Stimulated activated CD4-positive, alpha-beta T cell treated with anti-CD3 and anti-CD28 coated beads, TNF-alpha, amount 100 ng/mL, for 24 hours (primary cell): ENCODE results near the gene VAV1.
A peak's percentile ranks its signal among the peaks of the same experiment; 100 is the strongest.
"Not testable (repeated sequence)": the region's sequence is repeated elsewhere in the genome, so short reads cannot be mapped to it uniquely, and the experiment has no call there.

ENCODE experiments used
- DNase-seq, 3 experiments: peaks; one replicate each; pipeline ENCODE4 v3.0.0-alpha.2; 2020; ENCODE audit warnings: low read depth in 3 of 3

Gene VAV1

GRCh38 chr19:6848986-6849385 is 76.5 kb downstream of the VAV1 start:
- no peak for DNase-seq

GRCh38 chr19:6849876-6850275 is 77.4 kb downstream of the VAV1 start:
- no peak for DNase-seq

- no peak for DNase-seq
These were observed 78.9 kb downstream of the VAV1 start for GRCh38 chr19:6851359-6851758.

- DNase-seq = no peak
These were observed 79.5 kb downstream of the VAV1 start for GRCh38 chr19:6852001-6852400.

GRCh38 chr19:6853868-6854267 is 81.4 kb downstream of the VAV1 start:
- DNase-seq = no peak

- DNase-seq = no peak
These were observed 82.2 kb downstream of the VAV1 start for GRCh38 chr19:6854758-6855157.

GRCh38 chr19:6856749-6857372 is 84.4 kb downstream of the VAV1 start:
- DNase-seq = no peak

- DNase-seq = no peak
These were observed 89.3 kb downstream of the VAV1 start for GRCh38 chr19:6861683-6862286.

GRCh38 chr19:6862673-6863078 is 90.2 kb downstream of the VAV1 start:
- peak; percentile 82 to 90 (median 86) for DNase-seq

GRCh38 chr19:6864325-6864940 is 91.9 kb downstream of the VAV1 start:
- no peak for DNase-seq

GRCh38 chr19:6865849-6866248 is 93.3 kb downstream of the VAV1 start:
- DNase-seq = no peak

GRCh38 chr19:6866741-6867151 is 94.2 kb downstream of the VAV1 start:
- DNase-seq = no peak

GRCh38 chr19:6868351-6868750 is 95.8 kb downstream of the VAV1 start:
- DNase-seq = no peak

- not testable (repeated sequence) for DNase-seq
These were observed 96.8 kb downstream of the VAV1 start for GRCh38 chr19:6869151-6869882.

GRCh38 chr19:6873708-6874431 is 101.4 kb downstream of the VAV1 start:
- DNase-seq = no peak

GRCh38 chr19:6875218-6875617 is 102.7 kb downstream of the VAV1 start:
- DNase-seq = no peak

GRCh38 chr19:6876748-6877147 is 104.2 kb downstream of the VAV1 start:
- DNase-seq = no peak

- no peak for DNase-seq
These were observed 105.3 kb downstream of the VAV1 start for GRCh38 chr19:6877766-6878165.

GRCh38 chr19:6886277-6886897 is 113.9 kb downstream of the VAV1 start:
- DNase-seq = no peak

- DNase-seq = peak in 1 of 3 experiments; percentile 29
These were observed 114.8 kb downstream of the VAV1 start, which contains the start of gene ADGRE1 for GRCh38 chr19:6887316-6887715. TSS of gene ADGRE1 (plus strand) at chr19:6887579. CDS start at chr19:6887609, 30 bp downstream.

GRCh38 chr19:6888967-6889366 is 116.5 kb downstream of the VAV1 start:
- DNase-seq = no peak
